HepG2 (cell line): ENCODE measurements around the gene DAPK1. TPM values are rescaled to one million over a fixed set of nuclear protein-coding genes. Genes with fewer than 3 reads are reported as not detected.

Experiments
- ATAC-seq: fragments of 200-7000 bp; cut with Tn5 transposase; 3 replicates; pipeline ENCODE4 v1.9.1; 2020; ENCODE audit warnings: mild to moderate bottlenecking, moderate library complexity
- BruUV-seq: library from RNA; stranded (reverse); fragments of 400-500 nt; replicated peaks from 2 replicates; lab custom pipeline; 2021; lab: Mats Ljungman, UMichigan
- CTCF ChIA-PET: fragments of 300-600 bp; formaldehyde crosslinking; extraction: SDS; loops from one replicate; lab custom pipeline; 2021; ENCODE audit warnings: low total read pairs, inconsistent platforms, low intra/inter-chr PET ratio; lab: Yijun Ruan, JAX
- POLR2A ChIA-PET: fragments of 350-600 bp; sonication (Branson Sonifier 250); formaldehyde crosslinking; loops from one replicate; lab custom pipeline; 2020; ENCODE audit warnings: antibody characterized with exemption, inconsistent platforms; lab: Yijun Ruan, JAX
- DNase-seq: peaks from one replicate; pipeline ENCODE4 v3.0.0-alpha.2; 2015; ENCODE audit warnings: low spot score
- FAIRE-seq: peaks from 3 replicates; lab custom pipeline; 2011; peaks lifted over from hg19 to GRCh38; lab: Jason Lieb, UNC
- H2AFZ ChIP-seq: one replicate; pipeline ENCODE4 v1.6.1; 2011; ENCODE audit warnings: low read length, inconsistent platforms
- H3K27ac ChIP-seq: fragments of 300-600 bp; 3 replicates; pipeline ENCODE4 v1.8.0; 2011; ENCODE audit warnings: mixed run types, mild to moderate bottlenecking, mixed read lengths, low read length, inconsistent platforms; ENCODE audit not compliant: insufficient read depth; ENCODE audit errors: extremely low read length
- H3K27me3 ChIP-seq, 2 experiments: fragments of 200-600 bp in 1 of 2; 2 replicates in 1 of 2; 3 replicates in 1 of 2; pipeline versions ENCODE4 v1.6.0 to v1.8.0; 2011; ENCODE audit warnings: low read length in 2 of 2, mild to moderate bottlenecking in 2 of 2, moderate library complexity in 2 of 2, inconsistent platforms in 1 of 2; ENCODE audit not compliant: insufficient read depth in 2 of 2, control insufficient read depth in 1 of 2
- H3K36me3 ChIP-seq, 2 experiments: fragments of 200-600 bp in 1 of 2; replicated peaks in 1 of 2; 2 replicates in 1 of 2; 3 replicates in 1 of 2; pipeline versions ENCODE4 v1.5.1 to v1.8.0; 2011; ENCODE audit warnings: low read length in 2 of 2, inconsistent platforms in 1 of 2; ENCODE audit not compliant: insufficient read depth in 2 of 2, control insufficient read depth in 1 of 2
- H3K4me1 ChIP-seq: 2 replicates; pipeline ENCODE4 v1.5.1; 2012; ENCODE audit warnings: low read length, inconsistent platforms; ENCODE audit not compliant: insufficient read depth
- H3K4me2 ChIP-seq: 2 replicates; pipeline ENCODE4 v1.6.0; 2011; ENCODE audit warnings: low read depth, low read length, inconsistent platforms
- H3K4me3 ChIP-seq, 3 experiments: fragments of 200-600 bp in 1 of 3; sonication (generic), shearing (Covaris generic) in 1 of 3; replicated peaks in 1 of 3; 2 replicates each; pipeline ENCODE4 v1.5.1; 2011 to 2016; ENCODE audit warnings: low read length in 3 of 3, inconsistent platforms in 2 of 3, low read depth in 2 of 3, mild to moderate bottlenecking in 2 of 3, control low read depth in 1 of 3, mixed read lengths in 1 of 3; ENCODE audit not compliant: insufficient read depth in 1 of 3
- H3K79me2 ChIP-seq: one replicate; pipeline ENCODE4 v1.6.1; 2011; ENCODE audit warnings: low read length, inconsistent platforms; ENCODE audit not compliant: insufficient read depth
- H3K9ac ChIP-seq: 2 replicates; pipeline ENCODE4 v1.6.0; 2011; ENCODE audit warnings: mild to moderate bottlenecking, low read depth, low read length, inconsistent platforms; ENCODE audit not compliant: insufficient read depth
- H3K9me3 ChIP-seq: 2 replicates; pipeline ENCODE4 v1.5.1; 2012; ENCODE audit warnings: mild to moderate bottlenecking, low read length
- H4K20me1 ChIP-seq: 2 replicates; pipeline ENCODE4 v1.6.0; 2011; ENCODE audit warnings: inconsistent platforms, mild to moderate bottlenecking, low read length, moderate library complexity; ENCODE audit not compliant: insufficient read depth
- BRD4 ChIP-seq: sonication (generic); formaldehyde crosslinking; IDR thresholded peaks from 2 replicates; pipeline ENCODE4 v1.4.0; 2020; ENCODE audit warnings: missing genetic modification reagents
- CREB3 ChIP-seq: sonication (generic); formaldehyde crosslinking; IDR thresholded peaks from 2 replicates; pipeline ENCODE4 v1.5.0; 2020; ENCODE audit warnings: missing genetic modification reagents
- MTF1 ChIP-seq: sonication (generic); formaldehyde crosslinking; IDR thresholded peaks from 2 replicates; pipeline ENCODE4 v1.5.0; 2020; ENCODE audit warnings: missing genetic modification reagents
- SIN3A ChIP-seq: IDR thresholded peaks from 2 replicates; pipeline ENCODE4 v1.6.1; 2011; ENCODE audit warnings: low read depth, mild to moderate bottlenecking, control low read depth, low read length, borderline replicate concordance
- ZNF142 ChIP-seq: sonication (generic); formaldehyde crosslinking; IDR thresholded peaks from 2 replicates; pipeline ENCODE4 v1.4.0; 2020; ENCODE audit warnings: missing genetic modification reagents
- WGBS: methylation state at CpG from one replicate; pipeline ENCODE4 v1.1.6; 2017; ENCODE audit warnings: low lambda C conversion rate; 5-methylcytosine and 5-hydroxymethylcytosine counted together
- in situ Hi-C: cut with HindIII; loops from 2 replicates; pipeline ENCODE4 v1.10.0; 2017; ENCODE audit warnings: low pct_unique_long_range_greater_than_20kb; ENCODE audit not compliant: extremely low pct_ligation_motif_present
- intact Hi-C: fragments of 100-400 bp; cut with micrococcal nuclease; formaldehyde crosslinking; loops from one replicate; pipeline ENCODE4 v1.10.0; 2022; ENCODE audit not compliant: unreplicated experiment
- polyA plus RNA-seq, 8 experiments: library from polyadenylated mRNA; depleted of rRNA in 3 of 8; stranded (reverse) in 7 of 8; unstranded in 1 of 8; fragments of >200 nt; fragmentation: Illumina TruSeq in 4 of 8; extraction: Trizol in 4 of 8; gene quantifications; 2 replicates each; pipeline versions ENCODE4 v1.2.1 to v1.2.3, GENCODE V29; 2011 to 2016; ENCODE audit warnings: low read depth in 4 of 8, missing spikeins in 1 of 8, mixed read lengths in 1 of 8; ENCODE audit not compliant: insufficient read depth in 1 of 8
- total RNA-seq, 5 experiments: library from RNA; depleted of rRNA; stranded (reverse); fragments of >200 nt; fragmentation: Illumina TruSeq; extraction: Trizol; gene quantifications; 2 replicates each; pipeline ENCODE4 v1.2.3, GENCODE V29; 2016; ENCODE audit warnings: low read depth in 1 of 5

The DAPK1 gene
- total and polyA plus RNA-seq, 2 of the 13 experiments (the other 11 are each of a cell fraction or from before 2014, with no cell fraction given), result 35.7 to 35.9 TPM

- no peak for ATAC-seq
- over 99% methylated on average over 9 of the region's 9 CpGs for WGBS
- no peaks in the 10 kb centered on the region for H3K79me2 ChIP-seq
- TF ChIP-seq BRD4 (CRISPR knock-in tag), result no peak
- no peak for TF ChIP-seq MTF1
- no peak for TF ChIP-seq CREB3 (CRISPR knock-in tag)
- TF ChIP-seq ZNF142, result no peak
- no peak for TF ChIP-seq SIN3A
- ChIA-PET CTCF (no interaction called here), POLR2A (no interaction called here)
- in situ Hi-C loops, result loop anchor here (25.0 kb wide), 1 partner anchor 1243 kb away; no protein-coding TSS in a partner anchor
- H3K4me3 ChIP-seq, result no peak overlapping the region
- no peaks in the 10 kb centered on the region for H3K9me3 ChIP-seq
- peaks cover 17 to 38% of the 10 kb centered on the region in 2 experiments; a peak in 4 of 5 replicates for H3K36me3 ChIP-seq
- no peaks in the 10 kb centered on the region for H3K27me3 ChIP-seq
- FAIRE-seq, result no peak
- peaks cover 9% of the 10 kb centered on the region; the same call in 1 of the 2 replicates for H3K4me1 ChIP-seq
- no peak for DNase-seq
- no peak overlapping the region for H3K4me2 ChIP-seq
- H4K20me1 ChIP-seq, result no peaks in the 10 kb centered on the region
- no peak overlapping the region for H3K9ac ChIP-seq
- no peak overlapping the region for H2AFZ ChIP-seq
- BruUV-seq, result no TSS peak
- intact Hi-C loops, result no loop called here
- no peak overlapping the region for H3K27ac ChIP-seq
Measured at GRCh38 chr9:87655731-87656130, 158.1 kb downstream of the DAPK1 start.
